ENCODE measurements around the gene PPP3CA. TPM values are rescaled to one million over a fixed set of nuclear protein-coding genes. Genes with fewer than 3 reads are reported as not detected.
A peak's percentile ranks its signal among the peaks of the same experiment; 100 is the strongest.
"Not testable (repeated sequence)": the region's sequence is repeated elsewhere in the genome, so short reads cannot be mapped to it uniquely, and the experiment has no call there.

PPP3CA gene
- total and polyA plus RNA-seq, 11 donors, result 5.9 to 32.5 (median 19.3) TPM

GRCh38 chr4:101239665-101240064 lies 107.7 kb downstream of the PPP3CA start:
- Histone ChIP-seq H3K27ac (peak overlapping the region in 1 of 12 donors; percentile 66), H3K27me3 (no peaks in the 10 kb centered on the region), H3K9me3 (no peaks in the 10 kb centered on the region), H3K4me3 (no peak overlapping the region), H3K36me3 (no peaks in the 10 kb centered on the region), H3K4me1 (peaks cover 0 to 30% (median 8%) of the 10 kb centered on the region in 12 donors)
- WGBS, 4 donors, result 65 to 98% (median 78%) methylated on average over 1 of the region's 1 CpG
- TF ChIP-seq POLR2A (IDR thresholded peaks at IDR 0.05), result no peak
- TF ChIP-seq, protein P1, sequence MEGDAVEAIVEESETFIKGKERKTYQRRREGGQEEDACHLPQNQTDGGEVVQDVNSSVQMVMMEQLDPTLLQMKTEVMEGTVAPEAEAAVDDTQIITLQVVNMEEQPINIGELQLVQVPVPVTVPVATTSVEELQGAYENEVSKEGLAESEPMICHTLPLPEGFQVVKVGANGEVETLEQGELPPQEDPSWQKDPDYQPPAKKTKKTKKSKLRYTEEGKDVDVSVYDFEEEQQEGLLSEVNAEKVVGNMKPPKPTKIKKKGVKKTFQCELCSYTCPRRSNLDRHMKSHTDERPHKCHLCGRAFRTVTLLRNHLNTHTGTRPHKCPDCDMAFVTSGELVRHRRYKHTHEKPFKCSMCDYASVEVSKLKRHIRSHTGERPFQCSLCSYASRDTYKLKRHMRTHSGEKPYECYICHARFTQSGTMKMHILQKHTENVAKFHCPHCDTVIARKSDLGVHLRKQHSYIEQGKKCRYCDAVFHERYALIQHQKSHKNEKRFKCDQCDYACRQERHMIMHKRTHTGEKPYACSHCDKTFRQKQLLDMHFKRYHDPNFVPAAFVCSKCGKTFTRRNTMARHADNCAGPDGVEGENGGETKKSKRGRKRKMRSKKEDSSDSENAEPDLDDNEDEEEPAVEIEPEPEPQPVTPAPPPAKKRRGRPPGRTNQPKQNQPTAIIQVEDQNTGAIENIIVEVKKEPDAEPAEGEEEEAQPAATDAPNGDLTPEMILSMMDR (IDR thresholded peaks at IDR 0.05), result no peak
- DNase-seq (no peak), ATAC-seq (no peak)
- intact Hi-C loops (cut with DNase I), result no loop called here

- intact Hi-C loops (cut with DNase I), result no loop called here
- TF ChIP-seq, protein P1 (IDR thresholded peaks at IDR 0.05), result no peak
- TF ChIP-seq POLR2A (IDR thresholded peaks at IDR 0.05), result no peak
- DNase-seq, result no peak
- H3K27me3 ChIP-seq, result no peaks in the 10 kb centered on the region
- no peaks in the 10 kb centered on the region for H3K9me3 ChIP-seq
- peak in 1 of 4 donors; percentile 55 for ATAC-seq
- no peak overlapping the region for H3K4me3 ChIP-seq
- peaks cover 0 to 30% (median 8%) of the 10 kb centered on the region in 12 donors for H3K4me1 ChIP-seq
- H3K27ac ChIP-seq, result peak overlapping the region in 1 of 12 donors; percentile 66
- H3K36me3 ChIP-seq, result no peaks in the 10 kb centered on the region
- 61 to 63% (median 63%) methylated on average over 3 of the region's 3 CpGs for WGBS, 4 donors
Measured at GRCh38 chr4:101238706-101239105, 108.6 kb downstream of the PPP3CA start.

GRCh38 chr4:101237773-101238172 lies 109.6 kb downstream of the PPP3CA start:
- 96 to 99% (median 97%) methylated on average over 3 of the region's 3 CpGs for WGBS, 4 donors
- DNase-seq (no peak), ATAC-seq (no peak)
- no peak overlapping the region for H3K27ac ChIP-seq
- no peaks in the 10 kb centered on the region for H3K9me3 ChIP-seq
- no peak for TF ChIP-seq POLR2A (IDR thresholded peaks at IDR 0.05)
- TF ChIP-seq, protein P1 (IDR thresholded peaks at IDR 0.05), result no peak
- H3K4me3 ChIP-seq, result no peak overlapping the region
- intact Hi-C loops (cut with DNase I), result no loop called here
- H3K36me3 ChIP-seq, result no peaks in the 10 kb centered on the region
- peaks cover 0 to 30% (median 8%) of the 10 kb centered on the region in 12 donors for H3K4me1 ChIP-seq
- H3K27me3 ChIP-seq, result no peaks in the 10 kb centered on the region

GRCh38 chr4:101236097-101236496 lies 111.2 kb downstream of the PPP3CA start:
- H3K4me1 ChIP-seq, result peaks cover 0 to 40% (median 11%) of the 10 kb centered on the region in 12 donors
- no peaks in the 10 kb centered on the region for H3K9me3 ChIP-seq
- no peak for ATAC-seq
- TF ChIP-seq, protein P1 (IDR thresholded peaks at IDR 0.05), result no peak
- TF ChIP-seq POLR2A (IDR thresholded peaks at IDR 0.05), result no peak
- no peaks in the 10 kb centered on the region for H3K27me3 ChIP-seq
- no peaks in the 10 kb centered on the region for H3K36me3 ChIP-seq
- no peak overlapping the region for H3K27ac ChIP-seq
- WGBS, 4 donors, result 87 to 96% (median 93%) methylated on average over 2 of the region's 2 CpGs
- H3K4me3 ChIP-seq, result no peak overlapping the region
- no peak for DNase-seq
- intact Hi-C loops (cut with DNase I), result no loop called here

DNA sequence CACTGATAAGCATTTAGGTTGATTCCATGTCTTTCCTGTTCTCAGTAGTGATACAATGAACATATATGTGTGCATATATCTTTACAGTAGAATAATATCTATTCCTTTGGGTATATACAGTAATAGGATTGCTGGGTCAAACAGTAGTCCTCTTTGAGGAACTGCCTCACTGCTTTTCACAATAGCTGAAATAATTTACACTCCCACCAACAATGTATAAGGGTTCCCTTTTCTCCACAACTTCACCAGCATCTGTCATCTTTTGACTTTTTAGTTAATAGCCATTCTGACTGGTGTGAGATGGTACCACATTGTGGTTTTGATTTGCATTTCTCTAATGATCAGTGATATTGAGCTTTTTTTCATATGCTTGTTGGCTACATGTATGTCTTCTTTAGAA lies 113.2 kb downstream of the PPP3CA start:
- H3K27me3 ChIP-seq; intact Hi-C loops (cut with DNase I); ATAC-seq; H3K36me3 ChIP-seq; DNase-seq; H3K27ac ChIP-seq; H3K9me3 ChIP-seq; H3K4me3 ChIP-seq: not testable (repeated sequence)
- H3K4me1 ChIP-seq, result peaks cover 0 to 42% (median 9%) of the 10 kb centered on the region in 12 donors
